ENCODE data around the gene BATF.

BATF gene

GRCh38 chr14:75495399-75495798, 26.9 kb upstream of the BATF start (continued):
- TF ChIP-seq, protein P1, sequence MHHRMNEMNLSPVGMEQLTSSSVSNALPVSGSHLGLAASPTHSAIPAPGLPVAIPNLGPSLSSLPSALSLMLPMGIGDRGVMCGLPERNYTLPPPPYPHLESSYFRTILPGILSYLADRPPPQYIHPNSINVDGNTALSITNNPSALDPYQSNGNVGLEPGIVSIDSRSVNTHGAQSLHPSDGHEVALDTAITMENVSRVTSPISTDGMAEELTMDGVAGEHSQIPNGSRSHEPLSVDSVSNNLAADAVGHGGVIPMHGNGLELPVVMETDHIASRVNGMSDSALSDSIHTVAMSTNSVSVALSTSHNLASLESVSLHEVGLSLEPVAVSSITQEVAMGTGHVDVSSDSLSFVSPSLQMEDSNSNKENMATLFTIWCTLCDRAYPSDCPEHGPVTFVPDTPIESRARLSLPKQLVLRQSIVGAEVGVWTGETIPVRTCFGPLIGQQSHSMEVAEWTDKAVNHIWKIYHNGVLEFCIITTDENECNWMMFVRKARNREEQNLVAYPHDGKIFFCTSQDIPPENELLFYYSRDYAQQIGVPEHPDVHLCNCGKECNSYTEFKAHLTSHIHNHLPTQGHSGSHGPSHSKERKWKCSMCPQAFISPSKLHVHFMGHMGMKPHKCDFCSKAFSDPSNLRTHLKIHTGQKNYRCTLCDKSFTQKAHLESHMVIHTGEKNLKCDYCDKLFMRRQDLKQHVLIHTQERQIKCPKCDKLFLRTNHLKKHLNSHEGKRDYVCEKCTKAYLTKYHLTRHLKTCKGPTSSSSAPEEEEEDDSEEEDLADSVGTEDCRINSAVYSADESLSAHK (tag by site-specific recombination; IDR thresholded peaks at IDR 0.05): peak; percentile 38; the same call in 1 of the 2 replicates

GRCh38 chr14:75495882-75496281, 26.4 kb upstream of the BATF start:
- Histone ChIP-seq H3K4me1 (ENCODE audit: control insufficient read depth, insufficient read depth, low read length) (peaks cover 11% of the 10 kb centered on the region), H3K36me3 (ENCODE audit: control insufficient read depth in 2 of 2, insufficient read depth in 1 of 2, low read length in 2 of 2) (no peaks in the 10 kb centered on the region), H3K4me3 (ENCODE audit: low read depth, low read length) (no peak overlapping the region), H3K9me3 (ENCODE audit: control insufficient read depth, insufficient read depth, low read depth, low read length) (no peaks in the 10 kb centered on the region), H3K27ac (ENCODE audit: extremely low read depth, low read depth, low read length) (no peak overlapping the region)
- ChIA-PET POLR2A (interaction anchor here (1.4 kb wide), 1 partner anchor 369 kb away, joined by 3 read pairs; the partner anchor contains the start of gene NEK9), CTCF (interaction anchor here (0.6 to 2.8 kb wide), 7 partner anchors 9 to 201 kb away, joined by 3 to 16 read pairs (median 4); no protein-coding TSS in a partner anchor)
- TF ChIP-seq SP2 (tag by site-specific recombination; IDR thresholded peaks at IDR 0.05) (no peak), GLIS1 (tag by site-specific recombination; IDR thresholded peaks at IDR 0.05) (no peak), ZNF423 (tag by site-specific recombination; IDR thresholded peaks at IDR 0.05) (no peak), ZEB2 (tag by site-specific recombination; IDR thresholded peaks at IDR 0.05) (no peak), ZNF623 (tag by site-specific recombination; IDR thresholded peaks at IDR 0.05) (no peak), ZNF138 (tag by site-specific recombination; IDR thresholded peaks at IDR 0.05; ENCODE audit: borderline replicate concordance) (no peak), ZNF768 (tag by site-specific recombination; IDR thresholded peaks at IDR 0.05) (no peak), ZNF366 (tag by site-specific recombination; conservative IDR thresholded peaks at IDR 0.05) (no peak)

DNA sequence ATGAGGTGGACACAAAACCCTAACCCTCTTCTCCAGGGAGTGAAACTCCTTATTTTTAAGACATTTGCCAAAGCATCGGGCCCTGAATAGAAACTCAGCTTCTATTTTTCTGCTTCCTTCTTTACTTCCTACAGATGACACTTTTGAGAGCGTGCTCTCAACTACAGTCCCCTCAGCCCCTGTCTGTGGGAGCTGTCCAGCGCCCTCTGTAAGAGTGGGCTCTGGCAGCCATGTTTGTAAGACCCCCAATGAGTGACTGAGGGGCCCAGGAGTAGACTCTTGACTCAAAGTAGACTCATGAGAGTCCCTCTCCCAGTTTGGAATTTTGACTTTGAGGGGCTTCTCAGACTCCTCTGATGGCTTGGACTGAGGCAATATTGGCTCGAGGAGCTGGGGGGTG, 25.5 kb upstream of the BATF start:
- H3K4me3 ChIP-seq (ENCODE audit: low read depth, low read length): no peak overlapping the region
- no peak overlapping the region for H3K27ac ChIP-seq (ENCODE audit: extremely low read depth, low read depth, low read length)
- TF ChIP-seq ZNF266 (tag by site-specific recombination; IDR thresholded peaks at IDR 0.05; ENCODE audit: low read depth): no peak
- TF ChIP-seq, protein P2, sequence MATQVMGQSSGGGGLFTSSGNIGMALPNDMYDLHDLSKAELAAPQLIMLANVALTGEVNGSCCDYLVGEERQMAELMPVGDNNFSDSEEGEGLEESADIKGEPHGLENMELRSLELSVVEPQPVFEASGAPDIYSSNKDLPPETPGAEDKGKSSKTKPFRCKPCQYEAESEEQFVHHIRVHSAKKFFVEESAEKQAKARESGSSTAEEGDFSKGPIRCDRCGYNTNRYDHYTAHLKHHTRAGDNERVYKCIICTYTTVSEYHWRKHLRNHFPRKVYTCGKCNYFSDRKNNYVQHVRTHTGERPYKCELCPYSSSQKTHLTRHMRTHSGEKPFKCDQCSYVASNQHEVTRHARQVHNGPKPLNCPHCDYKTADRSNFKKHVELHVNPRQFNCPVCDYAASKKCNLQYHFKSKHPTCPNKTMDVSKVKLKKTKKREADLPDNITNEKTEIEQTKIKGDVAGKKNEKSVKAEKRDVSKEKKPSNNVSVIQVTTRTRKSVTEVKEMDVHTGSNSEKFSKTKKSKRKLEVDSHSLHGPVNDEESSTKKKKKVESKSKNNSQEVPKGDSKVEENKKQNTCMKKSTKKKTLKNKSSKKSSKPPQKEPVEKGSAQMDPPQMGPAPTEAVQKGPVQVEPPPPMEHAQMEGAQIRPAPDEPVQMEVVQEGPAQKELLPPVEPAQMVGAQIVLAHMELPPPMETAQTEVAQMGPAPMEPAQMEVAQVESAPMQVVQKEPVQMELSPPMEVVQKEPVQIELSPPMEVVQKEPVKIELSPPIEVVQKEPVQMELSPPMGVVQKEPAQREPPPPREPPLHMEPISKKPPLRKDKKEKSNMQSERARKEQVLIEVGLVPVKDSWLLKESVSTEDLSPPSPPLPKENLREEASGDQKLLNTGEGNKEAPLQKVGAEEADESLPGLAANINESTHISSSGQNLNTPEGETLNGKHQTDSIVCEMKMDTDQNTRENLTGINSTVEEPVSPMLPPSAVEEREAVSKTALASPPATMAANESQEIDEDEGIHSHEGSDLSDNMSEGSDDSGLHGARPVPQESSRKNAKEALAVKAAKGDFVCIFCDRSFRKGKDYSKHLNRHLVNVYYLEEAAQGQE (tag by site-specific recombination; IDR thresholded peaks at IDR 0.05): peak; percentile 76
- H3K36me3 ChIP-seq (ENCODE audit: control insufficient read depth in 2 of 2, insufficient read depth in 1 of 2, low read length in 2 of 2): no peaks in the 10 kb centered on the region
- ChIA-PET CTCF (interaction anchor here (0.5 to 2.8 kb wide), 3 partner anchors 53 to 158 kb away, joined by 3 to 16 read pairs (median 3); no protein-coding TSS in a partner anchor), POLR2A (interaction anchor here (1.4 kb wide), 1 partner anchor 370 kb away, joined by 3 read pairs; the partner anchor contains the start of gene NEK9)
- peaks cover 11% of the 10 kb centered on the region for H3K4me1 ChIP-seq (ENCODE audit: control insufficient read depth, insufficient read depth, low read length)
- no peaks in the 10 kb centered on the region for H3K9me3 ChIP-seq (ENCODE audit: control insufficient read depth, insufficient read depth, low read depth, low read length)

GRCh38 chr14:75497191-75497590, 25.1 kb upstream of the BATF start:
- Histone ChIP-seq H3K4me3 (ENCODE audit: low read depth, low read length) (no peak overlapping the region), H3K27ac (ENCODE audit: extremely low read depth, low read depth, low read length) (no peak overlapping the region), H3K36me3 (ENCODE audit: control insufficient read depth in 2 of 2, insufficient read depth in 1 of 2, low read length in 2 of 2) (no peaks in the 10 kb centered on the region), H3K4me1 (ENCODE audit: control insufficient read depth, insufficient read depth, low read length) (peaks cover 11% of the 10 kb centered on the region), H3K9me3 (ENCODE audit: control insufficient read depth, insufficient read depth, low read depth, low read length) (no peaks in the 10 kb centered on the region)
- TF ChIP-seq SP2 (tag by site-specific recombination; IDR thresholded peaks at IDR 0.05) (no peak), TCF7L2 (IDR thresholded peaks at IDR 0.05; ENCODE audit: borderline replicate concordance, low read depth, low read length) (no peak), KLF1 (tag by site-specific recombination; IDR thresholded peaks at IDR 0.05) (no peak), ZNF114 (tag by site-specific recombination; IDR thresholded peaks at IDR 0.05) (no peak), ZNF544 (tag by site-specific recombination; IDR thresholded peaks at IDR 0.05) (no peak), ZSCAN30 (tag by site-specific recombination; IDR thresholded peaks at IDR 0.05) (no peak), YY1 (tag by site-specific recombination; IDR thresholded peaks at IDR 0.05) (no peak), ZNF426 (tag by site-specific recombination; IDR thresholded peaks at IDR 0.05) (no peak), ZNF639 (tag by site-specific recombination; IDR thresholded peaks at IDR 0.05) (no peak)
- TF ChIP-seq, protein P3, sequence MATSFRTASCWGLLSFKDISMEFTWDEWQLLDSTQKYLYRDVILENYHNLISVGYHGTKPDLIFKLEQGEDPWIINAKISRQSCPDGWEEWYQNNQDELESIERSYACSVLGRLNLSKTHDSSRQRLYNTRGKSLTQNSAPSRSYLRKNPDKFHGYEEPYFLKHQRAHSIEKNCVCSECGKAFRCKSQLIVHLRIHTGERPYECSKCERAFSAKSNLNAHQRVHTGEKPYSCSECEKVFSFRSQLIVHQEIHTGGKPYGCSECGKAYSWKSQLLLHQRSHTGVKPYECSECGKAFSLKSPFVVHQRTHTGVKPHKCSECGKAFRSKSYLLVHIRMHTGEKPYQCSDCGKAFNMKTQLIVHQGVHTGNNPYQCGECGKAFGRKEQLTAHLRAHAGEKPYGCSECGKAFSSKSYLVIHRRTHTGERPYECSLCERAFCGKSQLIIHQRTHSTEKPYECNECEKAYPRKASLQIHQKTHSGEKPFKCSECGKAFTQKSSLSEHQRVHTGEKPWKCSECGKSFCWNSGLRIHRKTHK (tag by site-specific recombination; IDR thresholded peaks at IDR 0.05): no peak
- ChIA-PET POLR2A (interaction anchor here (1.4 kb wide), 1 partner anchor 370 kb away, joined by 3 read pairs; the partner anchor contains the start of gene NEK9), CTCF (interaction anchor here (0.5 to 0.7 kb wide), 2 partner anchors 53 to 158 kb away, joined by 3 read pairs; no protein-coding TSS in a partner anchor)
